Endothelial cell of umbilical vein (primary cell): ENCODE results near the gene PGA5. TPM values are rescaled to one million over a fixed set of nuclear protein-coding genes. Genes with fewer than 3 reads are reported as not detected.

ENCODE experiments used
- BruUV-seq: library from RNA; stranded (reverse); fragments of 400-500 nt; replicated peaks from 2 replicates; lab custom pipeline; 2021; lab: Mats Ljungman, UMichigan
- CTCF ChIA-PET: fragments of 300-600, 350-600 bp; sonication (Branson Sonifier 250); formaldehyde crosslinking; loops from one replicate; lab custom pipeline; 2021; ENCODE audit warnings: antibody characterized with exemption, inconsistent platforms; lab: Charles Lee
- POLR2A ChIA-PET: fragments of 300-600, 350-600 bp; sonication (Branson Sonifier 250); formaldehyde crosslinking; loops from one replicate; lab custom pipeline; 2021; ENCODE audit warnings: antibody characterized with exemption, inconsistent platforms; lab: Charles Lee
- DNase-seq: peaks from one replicate; pipeline ENCODE4 v3.0.0-alpha.2; 2011; ENCODE audit warnings: low read depth, low spot score
- FAIRE-seq: peaks from 2 replicates; lab custom pipeline; 2011; peaks lifted over from hg19 to GRCh38; lab: Jason Lieb, UNC
- H2AFZ ChIP-seq: 2 replicates; pipeline ENCODE4 v1.6.0; 2012; ENCODE audit warnings: low read depth, low read length, control low read depth, inconsistent platforms
- H3K27ac ChIP-seq: 2 replicates; pipeline ENCODE4 v1.5.1; 2011; ENCODE audit warnings: low read depth, mild to moderate bottlenecking, control low read depth, low read length, moderate library complexity; ENCODE audit not compliant: insufficient read depth
- H3K27me3 ChIP-seq, 2 experiments: 2 replicates each; pipeline versions ENCODE4 v1.6.0 to v1.6.1; 2011; ENCODE audit warnings: low read length in 2 of 2, mixed read lengths in 1 of 2; ENCODE audit not compliant: control insufficient read depth in 2 of 2, insufficient read depth in 2 of 2
- H3K36me3 ChIP-seq, 2 experiments: 2 replicates in 1 of 2; 3 replicates in 1 of 2; pipeline ENCODE4 v1.5.1; 2011; ENCODE audit warnings: low read length in 2 of 2, mild to moderate bottlenecking in 1 of 2, moderate library complexity in 1 of 2; ENCODE audit not compliant: control insufficient read depth in 2 of 2, insufficient read depth in 2 of 2; ENCODE audit errors: extremely low read depth in 1 of 2
- H3K4me1 ChIP-seq: 3 replicates; pipeline ENCODE4 v1.5.1; 2011; ENCODE audit warnings: mild to moderate bottlenecking, low read length; ENCODE audit not compliant: control insufficient read depth, insufficient read depth; ENCODE audit errors: extremely low read depth
- H3K4me2 ChIP-seq: 2 replicates; pipeline ENCODE4 v1.6.1; 2011; ENCODE audit warnings: low read length, control low read depth, mixed read lengths; ENCODE audit not compliant: insufficient read depth
- H3K4me3 ChIP-seq, 3 experiments: fragments of 200-600 bp in 1 of 3; sonication (generic), shearing (Covaris generic) in 1 of 3; replicated peaks in 1 of 3; 2 replicates each; pipeline ENCODE4 v1.5.1; 2011 to 2016; ENCODE audit warnings: control low read depth in 3 of 3, low read length in 3 of 3, mild to moderate bottlenecking in 2 of 3, inconsistent platforms in 1 of 3, low read depth in 1 of 3, moderate library complexity in 1 of 3; ENCODE audit not compliant: insufficient read depth in 1 of 3
- H3K79me2 ChIP-seq: 2 replicates; pipeline ENCODE4 v1.6.0; 2012; ENCODE audit warnings: low read length, inconsistent platforms; ENCODE audit not compliant: control insufficient read depth, insufficient read depth
- H3K9ac ChIP-seq: replicated peaks from 2 replicates; pipeline ENCODE3; 2011; ENCODE audit warnings: low read length, control low read depth; ENCODE audit not compliant: insufficient read depth; ENCODE audit errors: extremely low read depth
- H3K9me1 ChIP-seq: replicated peaks from 3 replicates; pipeline ENCODE4 v1.6.0; 2011; ENCODE audit warnings: mild to moderate bottlenecking, low read length; ENCODE audit not compliant: control insufficient read depth, insufficient read depth; ENCODE audit errors: extremely low read depth
- H3K9me3 ChIP-seq: replicated peaks from 2 replicates; pipeline ENCODE4 v1.5.1; 2012; ENCODE audit warnings: low read length, inconsistent platforms; ENCODE audit not compliant: control insufficient read depth, insufficient read depth
- H4K20me1 ChIP-seq: replicated peaks from 2 replicates; pipeline ENCODE3; 2011; ENCODE audit warnings: mild to moderate bottlenecking, low read length; ENCODE audit not compliant: control insufficient read depth, insufficient read depth; ENCODE audit errors: extremely low read depth
- EZH2 ChIP-seq: IDR thresholded peaks from 2 replicates; pipeline ENCODE4 v1.6.1; 2012; ENCODE audit warnings: borderline replicate concordance, low read depth, mild to moderate bottlenecking, moderate library complexity, low read length, inconsistent platforms; ENCODE audit not compliant: severe bottlenecking
- FOS ChIP-seq: IDR thresholded peaks from 2 replicates; pipeline ENCODE4 v1.6.1; 2011; ENCODE audit warnings: mild to moderate bottlenecking, low read length, moderate library complexity, borderline replicate concordance; ENCODE audit not compliant: insufficient read depth
- GATA2 ChIP-seq: IDR thresholded peaks from 2 replicates; pipeline ENCODE4 v1.7.0; 2011; ENCODE audit warnings: low read depth, mild to moderate bottlenecking, moderate library complexity, mixed read lengths, low read length; ENCODE audit not compliant: insufficient read length, insufficient read depth
- JUN ChIP-seq: IDR thresholded peaks from 2 replicates; pipeline ENCODE4 v1.6.1; 2011; ENCODE audit warnings: borderline replicate concordance, low read depth; ENCODE audit not compliant: insufficient read length, insufficient read depth
- MYC ChIP-seq: IDR thresholded peaks from one replicate; pipeline ENCODE4 v1.6.1; 2011; ENCODE audit warnings: mild to moderate bottlenecking, low read depth, low read length
- POLR2A ChIP-seq: IDR thresholded peaks from 2 replicates; pipeline ENCODE4 v1.6.1; 2012; ENCODE audit warnings: low read depth, mild to moderate bottlenecking, control low read depth, low read length
- POLR2AphosphoS5 ChIP-seq: IDR thresholded peaks from 2 replicates; pipeline ENCODE4 v1.6.1; 2012; ENCODE audit warnings: low read depth, mild to moderate bottlenecking, control low read depth, low read length, moderate library complexity; ENCODE audit not compliant: insufficient read depth
- dilution Hi-C: fragments of 300-500 bp; cut with MboI; formaldehyde crosslinking; loops from one replicate; pipeline ENCODE4 v1.15.0; 2019; ENCODE audit warnings: low sequenced_read_pairs; ENCODE audit not compliant: extremely low pct_ligation_motif_present
- intact Hi-C: fragments of 100-400 bp; cut with micrococcal nuclease; formaldehyde crosslinking; loops from one replicate; pipeline ENCODE4 v1.10.0; 2022
- polyA plus RNA-seq, 4 experiments: library from polyadenylated mRNA; depleted of rRNA in 3 of 4; stranded (reverse) in 3 of 4; unstranded in 1 of 4; fragments of >200 nt; gene quantifications; 2 replicates each; pipeline versions ENCODE4 v1.2.1 to v1.2.3, GENCODE V29; 2011 to 2012; ENCODE audit warnings: missing spikeins in 1 of 4
- total RNA-seq: library from RNA; stranded (reverse); gene quantifications from 2 replicates; pipeline ENCODE4 v1.2.3, GENCODE V29; 2021
- TF ChIP-seq, protein P1 (sequence below): IDR thresholded peaks from 2 replicates; pipeline ENCODE4 v1.6.1; 2011; ENCODE audit not compliant: insufficient read depth, insufficient read length

Gene PGA5
- total and polyA plus RNA-seq, 2 donors (not counting 3 experiments of a cell fraction or from before 2014, with no cell fraction given), result not detected

GRCh38 chr11:61297746-61298145 lies 56.8 kb downstream of the PGA5 start:
- Histone ChIP-seq H3K27ac (peak overlapping the region; percentile 84), H3K9ac (no peak overlapping the region), H3K36me3 (peaks cover 15 to 23% of the 10 kb centered on the region in 2 experiments), H3K4me3 (no peak overlapping the region), H3K9me3 (no peaks in the 10 kb centered on the region), H3K4me2 (peak overlapping the region; percentile 49), H3K4me1 (peaks cover 41% of the 10 kb centered on the region), H4K20me1 (no peaks in the 10 kb centered on the region), H3K9me1 (no peaks in the 10 kb centered on the region), H3K79me2 (no peaks in the 10 kb centered on the region), H2AFZ (no peak overlapping the region), H3K27me3 (peaks cover 5 to 9% of the 10 kb centered on the region in 2 experiments)
- dilution Hi-C loops (no loop called here), intact Hi-C loops (loop anchor here (1.0 kb wide), 1 partner anchor 88 kb away; no protein-coding TSS in a partner anchor)
- no TSS peak for BruUV-seq
- ChIA-PET POLR2A (no interaction called here), CTCF (interaction anchor here (1.3 to 1.5 kb wide), 2 partner anchors 43 to 88 kb away, joined by 4 to 5 read pairs; no protein-coding TSS in a partner anchor)
- FAIRE-seq (peak; percentile 96), DNase-seq (peak; percentile 94)
- TF ChIP-seq, protein P1, sequence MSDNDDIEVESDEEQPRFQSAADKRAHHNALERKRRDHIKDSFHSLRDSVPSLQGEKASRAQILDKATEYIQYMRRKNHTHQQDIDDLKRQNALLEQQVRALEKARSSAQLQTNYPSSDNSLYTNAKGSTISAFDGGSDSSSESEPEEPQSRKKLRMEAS, result no peak
- TF ChIP-seq JUN, result peak; percentile 65
- TF ChIP-seq GATA2, result peak; percentile 9
- peak; percentile 77 for TF ChIP-seq POLR2AphosphoS5
- TF ChIP-seq FOS, result peak; percentile 85

- POLR2A ChIA-PET, result no interaction called here
- TF ChIP-seq POLR2A (no peak), POLR2AphosphoS5 (no peak), MYC (no peak), FOS (no peak), GATA2 (no peak), EZH2 (no peak)
- peaks cover 17 to 29% of the 10 kb centered on the region in 2 experiments for H3K36me3 ChIP-seq
- CTCF ChIA-PET, result interaction anchor here (1.5 kb wide), 2 partner anchors 44 to 63 kb away, joined by 3 to 5 read pairs; partner anchors contain the start of genes CYB561A3 and TMEM138
- H3K9ac ChIP-seq, result no peak overlapping the region
- H3K4me1 ChIP-seq, result peaks cover 37% of the 10 kb centered on the region
- H3K9me3 ChIP-seq, result no peaks in the 10 kb centered on the region
- intact Hi-C loops, result no loop called here
- peak overlapping the region; percentile 19 for H3K27ac ChIP-seq
- no peak overlapping the region for H3K4me3 ChIP-seq
- FAIRE-seq, result no peak
- no peak overlapping the region for H3K4me2 ChIP-seq
- no peaks in the 10 kb centered on the region for H3K9me1 ChIP-seq
- no peaks in the 10 kb centered on the region for H3K79me2 ChIP-seq
- H4K20me1 ChIP-seq, result no peaks in the 10 kb centered on the region
- no peak overlapping the region for H2AFZ ChIP-seq
- dilution Hi-C loops, result no loop called here
- no TSS peak for BruUV-seq
- peaks cover 0 to 3% of the 10 kb centered on the region in 2 experiments for H3K27me3 ChIP-seq
- DNase-seq, result no peak
Observed at GRCh38 chr11:61298663-61299244, 57.8 kb downstream of the PGA5 start.
